Colonic mucosa (tissue), 4 donors: Measurements from ENCODE around the gene SLCO4A1. TPM values are rescaled to one million over a fixed set of nuclear protein-coding genes. Genes with fewer than 3 reads are reported as not detected.

Experiments
- DNase-seq: peaks from one replicate; pipeline ENCODE4 v3.0.0-alpha.2; 2020
- H3K27ac ChIP-seq: fragments of 200-600 bp; one replicate; pipeline ENCODE4 v1.8.0; 2021
- H3K27me3 ChIP-seq: fragments of 200-600 bp; one replicate; pipeline ENCODE4 v1.8.0; 2021
- H3K36me3 ChIP-seq: fragments of 200-600 bp; one replicate; pipeline ENCODE4 v1.8.0; 2021
- H3K4me1 ChIP-seq: fragments of 200-600 bp; one replicate; pipeline ENCODE4 v1.8.0; 2021; ENCODE audit warnings: mild to moderate bottlenecking
- H3K4me3 ChIP-seq: fragments of 200-600 bp; one replicate; pipeline ENCODE4 v1.8.0; 2021
- H3K9ac ChIP-seq, 2 donors: one replicate each; pipeline ENCODE4 v1.7.0; 2013; ENCODE audit warnings: control low read depth in 2 of 2, low read depth in 2 of 2, low read length in 2 of 2
- H3K9me3 ChIP-seq: fragments of 200-600 bp; one replicate; pipeline ENCODE4 v1.8.0; 2021
- intact Hi-C: fragments of 100-400 bp; cut with DNase I; formaldehyde crosslinking; loops from one replicate; pipeline ENCODE4 v1.14.1; 2022
- total RNA-seq, 2 donors: library from RNA; stranded (reverse); fragmentation: NEBNext Ultra II Directional in 1 of 2; extraction: Animal tissue kit (Norgen Biotek cat#: 25700) in 1 of 2; gene quantifications; one replicate each; pipeline ENCODE4 v1.2.1, GENCODE V29; 2021
- TF ChIP-seq, protein P1 (sequence below): fragments of 200-600 bp; IDR thresholded peaks from one replicate; pipeline ENCODE4 v1.8.0; 2022; ENCODE audit warnings: antibody characterized with exemption, mild to moderate bottlenecking
- donor health status: healthy.
- donor health status: DM: no; HTN: no; CAD: no.
- donor health status: DM: no; HTN: no; CAD: no.

The SLCO4A1 gene
- total RNA-seq, 2 donors from 2014 or later: 39.7 to 42.9 TPM

DNA sequence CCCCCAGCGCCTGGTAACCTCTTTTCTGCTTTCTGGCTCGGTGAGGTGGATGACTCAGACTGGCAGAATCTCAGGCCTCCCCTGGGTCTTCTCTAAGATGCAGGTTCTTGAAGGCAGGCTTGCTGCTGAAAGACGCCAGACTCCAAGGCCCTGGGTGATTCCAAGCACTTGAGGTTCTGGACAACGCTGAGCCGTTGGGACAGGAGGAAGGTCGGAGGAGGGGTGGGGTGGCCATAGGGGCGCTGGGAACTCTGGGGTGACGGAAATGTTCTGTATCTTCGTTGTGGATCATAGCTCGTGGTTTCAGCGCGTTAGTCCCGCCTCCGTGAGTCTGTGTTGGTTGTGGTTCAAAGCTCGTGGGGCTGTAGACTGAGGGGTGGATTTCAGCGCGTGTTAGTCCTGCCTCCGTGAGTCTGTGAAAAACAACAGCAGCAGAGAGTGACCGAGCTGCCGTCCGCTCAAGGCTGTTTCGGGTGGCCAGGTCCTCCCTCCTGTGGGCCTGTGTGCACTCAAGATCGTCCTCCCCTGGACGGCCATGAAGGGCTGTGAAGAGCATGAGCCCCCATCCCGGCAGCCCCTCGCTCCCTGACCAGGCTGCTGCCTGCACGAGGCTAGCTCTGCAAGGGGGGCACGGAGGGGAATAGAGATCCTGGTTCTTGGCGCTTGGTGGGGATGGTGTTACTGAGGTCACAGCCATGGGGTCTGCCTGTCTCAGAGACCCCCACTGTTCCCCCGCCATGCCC, 74.1 kb downstream of the SLCO4A1 start:
- H3K27me3 ChIP-seq: no peaks in the 10 kb centered on the region
- intact Hi-C loops: no loop called here
- no peak overlapping the region for H3K9ac ChIP-seq
- DNase-seq: no peak
- no peak overlapping the region for H3K27ac ChIP-seq
- TF ChIP-seq, protein P1, sequence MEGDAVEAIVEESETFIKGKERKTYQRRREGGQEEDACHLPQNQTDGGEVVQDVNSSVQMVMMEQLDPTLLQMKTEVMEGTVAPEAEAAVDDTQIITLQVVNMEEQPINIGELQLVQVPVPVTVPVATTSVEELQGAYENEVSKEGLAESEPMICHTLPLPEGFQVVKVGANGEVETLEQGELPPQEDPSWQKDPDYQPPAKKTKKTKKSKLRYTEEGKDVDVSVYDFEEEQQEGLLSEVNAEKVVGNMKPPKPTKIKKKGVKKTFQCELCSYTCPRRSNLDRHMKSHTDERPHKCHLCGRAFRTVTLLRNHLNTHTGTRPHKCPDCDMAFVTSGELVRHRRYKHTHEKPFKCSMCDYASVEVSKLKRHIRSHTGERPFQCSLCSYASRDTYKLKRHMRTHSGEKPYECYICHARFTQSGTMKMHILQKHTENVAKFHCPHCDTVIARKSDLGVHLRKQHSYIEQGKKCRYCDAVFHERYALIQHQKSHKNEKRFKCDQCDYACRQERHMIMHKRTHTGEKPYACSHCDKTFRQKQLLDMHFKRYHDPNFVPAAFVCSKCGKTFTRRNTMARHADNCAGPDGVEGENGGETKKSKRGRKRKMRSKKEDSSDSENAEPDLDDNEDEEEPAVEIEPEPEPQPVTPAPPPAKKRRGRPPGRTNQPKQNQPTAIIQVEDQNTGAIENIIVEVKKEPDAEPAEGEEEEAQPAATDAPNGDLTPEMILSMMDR: no peak
- no peak overlapping the region for H3K4me3 ChIP-seq
- no peaks in the 10 kb centered on the region for H3K4me1 ChIP-seq
- H3K9me3 ChIP-seq: no peaks in the 10 kb centered on the region
- H3K36me3 ChIP-seq: no peaks in the 10 kb centered on the region

DNA sequence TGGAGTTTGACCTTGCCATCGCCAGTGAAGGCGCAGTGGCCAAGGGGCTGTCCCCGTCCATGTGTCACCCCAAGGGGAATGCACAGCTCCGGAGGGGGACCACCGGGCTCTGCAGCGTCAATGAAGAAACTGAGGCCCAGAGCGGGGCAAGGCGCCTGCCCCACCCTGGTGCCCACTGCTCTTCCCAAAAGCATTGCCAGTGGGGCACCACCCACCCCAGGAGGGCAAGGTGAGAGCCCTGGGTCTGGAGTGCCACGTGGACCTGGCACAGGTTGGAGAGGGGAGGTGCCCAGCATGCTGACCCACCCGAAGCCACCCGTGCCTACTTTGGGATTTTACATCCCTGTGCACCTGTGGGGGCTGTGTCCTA, 74.6 kb downstream of the SLCO4A1 start:
- DNase-seq: no peak
- Histone ChIP-seq H3K27ac (no peak overlapping the region), H3K9ac (no peak overlapping the region), H3K27me3 (no peaks in the 10 kb centered on the region), H3K36me3 (no peaks in the 10 kb centered on the region), H3K4me1 (no peaks in the 10 kb centered on the region), H3K9me3 (no peaks in the 10 kb centered on the region), H3K4me3 (no peak overlapping the region)
- TF ChIP-seq, protein P1: no peak
- intact Hi-C loops: no loop called here

DNA sequence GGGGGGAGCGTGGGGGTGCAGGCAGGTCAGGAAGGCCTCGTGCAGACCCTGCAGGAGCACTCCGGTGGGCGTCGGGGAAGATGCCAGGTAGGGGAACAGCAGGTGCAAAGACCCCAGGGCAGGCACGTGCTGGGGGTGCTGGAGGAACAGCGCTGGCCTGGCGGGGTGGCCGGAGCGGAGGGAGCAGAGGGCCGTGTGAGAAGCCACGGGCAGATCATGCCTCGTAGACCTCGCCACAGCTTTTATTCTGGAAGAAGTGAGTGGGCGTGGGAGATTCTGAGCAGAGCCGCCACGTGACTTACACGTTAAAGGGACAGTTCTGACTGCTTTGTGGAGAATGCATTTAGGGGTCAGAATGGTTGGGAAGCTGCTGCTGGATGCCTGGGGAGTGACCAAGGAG, 75.6 kb downstream of the SLCO4A1 start:
- Histone ChIP-seq H3K27me3 (no peaks in the 10 kb centered on the region), H3K4me3 (no peak overlapping the region), H3K9ac (no peak overlapping the region), H3K4me1 (no peaks in the 10 kb centered on the region), H3K36me3 (no peaks in the 10 kb centered on the region), H3K27ac (no peak overlapping the region), H3K9me3 (no peaks in the 10 kb centered on the region)
- no peak for DNase-seq
- TF ChIP-seq, protein P1: no peak
- intact Hi-C loops: no loop called here

DNA sequence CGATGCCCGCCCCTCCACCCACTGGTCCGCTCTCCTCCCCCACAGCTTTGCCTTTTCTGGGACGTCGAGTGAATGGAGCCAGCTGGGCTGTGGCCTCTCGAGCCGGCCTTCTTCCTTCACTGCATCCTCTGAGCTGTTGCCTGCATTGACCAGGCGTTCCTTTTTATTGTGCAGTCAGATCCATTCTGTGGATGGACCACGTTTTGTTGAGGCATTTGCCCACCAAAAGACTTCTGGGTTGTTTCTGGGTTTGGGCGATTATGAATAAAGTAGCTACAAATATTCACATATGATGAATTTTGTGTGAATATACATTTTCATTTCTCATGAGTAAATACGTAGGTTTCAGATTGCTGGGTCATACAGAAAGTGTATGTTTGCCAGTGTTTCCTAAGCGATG, 76.2 kb downstream of the SLCO4A1 start:
- no peak for DNase-seq
- Histone ChIP-seq H3K4me1 (no peaks in the 10 kb centered on the region), H3K4me3 (no peak overlapping the region), H3K36me3 (no peaks in the 10 kb centered on the region), H3K27ac (no peak overlapping the region), H3K9me3 (no peaks in the 10 kb centered on the region), H3K9ac (no peak overlapping the region), H3K27me3 (no peaks in the 10 kb centered on the region)
- intact Hi-C loops: no loop called here
- TF ChIP-seq, protein P1: no peak

DNA sequence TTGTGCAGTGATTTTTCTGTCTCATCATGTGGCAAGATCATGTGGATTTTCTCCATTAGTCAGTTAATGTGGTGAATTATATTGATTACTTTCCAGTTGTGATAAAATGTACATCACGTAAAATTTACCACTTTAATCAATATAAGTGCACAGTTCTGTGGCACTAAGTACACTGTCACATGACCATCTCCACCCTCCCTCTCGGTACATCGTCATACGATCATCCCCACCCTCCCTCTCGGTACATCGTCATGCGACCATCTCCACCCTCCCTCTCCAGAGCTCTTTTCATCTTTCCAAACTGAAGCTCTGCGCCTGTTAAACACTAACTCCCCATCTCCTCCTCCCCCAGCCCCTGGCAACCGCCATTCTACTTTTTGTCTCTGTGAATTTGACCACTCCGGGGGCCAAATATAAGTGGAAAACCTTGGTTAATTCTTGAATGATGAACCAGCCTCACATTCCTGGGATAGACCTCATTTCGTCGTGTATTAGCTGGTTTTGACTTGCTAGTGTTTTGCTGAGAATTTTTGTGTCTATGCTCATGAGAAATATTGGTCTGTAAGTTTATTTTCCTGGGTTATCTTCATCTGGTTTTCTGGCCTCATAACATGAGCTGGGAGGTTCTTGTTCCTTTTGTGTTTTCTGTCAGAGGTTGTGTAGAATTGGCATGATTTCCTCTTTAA, 77.1 kb downstream of the SLCO4A1 start:
- Histone ChIP-seq H3K36me3 (no peaks in the 10 kb centered on the region), H3K27me3 (no peaks in the 10 kb centered on the region), H3K9ac (no peak overlapping the region), H3K4me3 (no peak overlapping the region), H3K4me1 (no peaks in the 10 kb centered on the region), H3K9me3 (no peaks in the 10 kb centered on the region), H3K27ac (no peak overlapping the region)
- no peak for DNase-seq
- TF ChIP-seq, protein P1: no peak
- intact Hi-C loops: no loop called here

Other genes with a start within 250 kb of the SLCO4A1 start
- 10 to 100 TPM in 1 of 2 donors, 1 to 10 TPM in 1; 7.8 to 10.5 TPM for gene CABLES2, start 235.2 kb upstream of the SLCO4A1 start, total RNA-seq
- gene RBBP8NL, start 215.0 kb upstream of the SLCO4A1 start, total RNA-seq: 10 to 100 TPM in 1 of 2 donors, 1 to 10 TPM in 1; 5.9 to 12.5 TPM
- gene GATA5, start 166.5 kb upstream of the SLCO4A1 start, total RNA-seq: under 1 TPM in 1 of 2 donors, not detected in 1; 0.10 TPM
- gene NTSR1, start 66.3 kb downstream of the SLCO4A1 start, total RNA-seq: 1 to 10 TPM in 1 of 2 donors, under 1 TPM in 1; 0.05 to 2.9 TPM
- 10 to 100 TPM; 11.0 to 12.0 TPM for gene MRGBP, start 154.0 kb downstream of the SLCO4A1 start, total RNA-seq
- gene OGFR, start 162.3 kb downstream of the SLCO4A1 start, total RNA-seq: 10 to 100 TPM; 36.3 to 36.8 TPM
- 1 to 10 TPM; 2.7 to 3.6 TPM for gene COL9A3, start 174.5 kb downstream of the SLCO4A1 start, total RNA-seq
- gene TCFL5, start 219.3 kb downstream of the SLCO4A1 start, total RNA-seq: 1 to 10 TPM; 6.2 to 7.3 TPM